SJCRH30 (cell line): ENCODE results near the gene PNLDC1. TPM values are rescaled to one million over a fixed set of nuclear protein-coding genes. Genes with fewer than 3 reads are reported as not detected.
"Not testable (repeated sequence)": the region's sequence is repeated elsewhere in the genome, so short reads cannot be mapped to it uniquely, and the experiment has no call there.

ENCODE experiments used
- DNase-seq, 2 experiments: peaks; one replicate each; pipeline ENCODE4 v3.0.0-alpha.2; 2015 to 2020
- H3K27ac ChIP-seq: fragments of 250-450 bp; sonication (Bioruptor Pico); 2 replicates; pipeline ENCODE4 v1.5.1; 2020; ENCODE audit warnings: mild to moderate bottlenecking, moderate library complexity
- H3K27me3 ChIP-seq: fragments of 250-450 bp; sonication (Bioruptor Pico); 2 replicates; pipeline ENCODE4 v1.5.1; 2020; ENCODE audit warnings: mild to moderate bottlenecking, moderate library complexity
- H3K36me3 ChIP-seq: fragments of 250-450 bp; sonication (Bioruptor Pico); 2 replicates; pipeline ENCODE4 v1.5.1; 2020; ENCODE audit warnings: mild to moderate bottlenecking, moderate library complexity
- H3K4me1 ChIP-seq: fragments of 250-450 bp; sonication (Bioruptor Pico); 2 replicates; pipeline ENCODE4 v1.5.1; 2020; ENCODE audit warnings: mild to moderate bottlenecking, moderate library complexity
- H3K4me3 ChIP-seq: fragments of 250-450 bp; sonication (Bioruptor Pico); 2 replicates; pipeline ENCODE4 v1.5.1; 2020; ENCODE audit warnings: mild to moderate bottlenecking, moderate library complexity
- H3K9me3 ChIP-seq: fragments of 250-450 bp; sonication (Bioruptor Pico); replicated peaks from 2 replicates; pipeline ENCODE4 v1.5.1; 2020; ENCODE audit warnings: mild to moderate bottlenecking, moderate library complexity
- total RNA-seq: library from RNA; depleted of rRNA; stranded (reverse); fragments of >200 nt; shearing (Covaris generic); gene quantifications from 2 replicates; pipeline ENCODE4 v1.2.3, GENCODE V29; 2014

The PNLDC1 gene
- total RNA-seq, 1 experiment from 2014 or later = not detected

GRCh38 chr6:159823953-159824352 lies 23.9 kb downstream of the PNLDC1 start:
- H3K36me3 ChIP-seq = no peaks in the 10 kb centered on the region
- no peaks in the 10 kb centered on the region for H3K9me3 ChIP-seq
- peaks cover 6% of the 10 kb centered on the region; the same call in 1 of the 2 replicates for H3K4me1 ChIP-seq
- H3K27me3 ChIP-seq = no peaks in the 10 kb centered on the region; the same call in none of the 2 replicates
- H3K27ac ChIP-seq = no peak overlapping the region
- H3K4me3 ChIP-seq = no peak overlapping the region
- no peak for DNase-seq

- not testable (repeated sequence) for H3K9me3 ChIP-seq, H3K36me3 ChIP-seq, H3K4me3 ChIP-seq, DNase-seq, H3K27ac ChIP-seq, H3K4me1 ChIP-seq, H3K27me3 ChIP-seq
Observed at GRCh38 chr6:159824690-159825089, 24.6 kb downstream of the PNLDC1 start.

DNA sequence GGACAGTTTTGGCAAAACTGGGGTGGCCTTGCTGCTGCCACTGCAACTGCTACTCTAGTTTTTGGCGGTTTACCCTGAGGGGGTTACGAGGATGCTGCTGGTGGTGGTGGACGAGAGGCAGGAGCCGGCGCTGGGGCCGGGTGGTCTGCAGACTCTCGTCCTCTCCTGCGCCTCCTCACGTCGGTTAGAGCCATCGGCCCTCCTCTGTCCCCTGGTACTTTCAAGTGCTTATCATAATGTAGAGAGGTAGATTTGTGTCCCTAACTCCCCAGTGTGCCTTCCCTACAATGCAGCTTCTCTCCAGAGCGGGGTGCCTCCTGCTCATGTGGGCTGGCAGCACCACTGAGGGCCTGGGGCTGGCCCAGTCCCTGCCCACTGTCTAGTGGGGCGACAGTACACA lies 25.9 kb downstream of the PNLDC1 start:
- H3K27ac ChIP-seq = no peak overlapping the region
- no peak for DNase-seq
- H3K4me1 ChIP-seq = 0 out of 2 replicates have a peak, but pooled peaks cover 4% of the 10 kb centered on the region
- H3K27me3 ChIP-seq = peaks cover 4% of the 10 kb centered on the region
- H3K4me3 ChIP-seq = no peak overlapping the region
- H3K9me3 ChIP-seq = no peaks in the 10 kb centered on the region
- H3K36me3 ChIP-seq = no peaks in the 10 kb centered on the region

DNA sequence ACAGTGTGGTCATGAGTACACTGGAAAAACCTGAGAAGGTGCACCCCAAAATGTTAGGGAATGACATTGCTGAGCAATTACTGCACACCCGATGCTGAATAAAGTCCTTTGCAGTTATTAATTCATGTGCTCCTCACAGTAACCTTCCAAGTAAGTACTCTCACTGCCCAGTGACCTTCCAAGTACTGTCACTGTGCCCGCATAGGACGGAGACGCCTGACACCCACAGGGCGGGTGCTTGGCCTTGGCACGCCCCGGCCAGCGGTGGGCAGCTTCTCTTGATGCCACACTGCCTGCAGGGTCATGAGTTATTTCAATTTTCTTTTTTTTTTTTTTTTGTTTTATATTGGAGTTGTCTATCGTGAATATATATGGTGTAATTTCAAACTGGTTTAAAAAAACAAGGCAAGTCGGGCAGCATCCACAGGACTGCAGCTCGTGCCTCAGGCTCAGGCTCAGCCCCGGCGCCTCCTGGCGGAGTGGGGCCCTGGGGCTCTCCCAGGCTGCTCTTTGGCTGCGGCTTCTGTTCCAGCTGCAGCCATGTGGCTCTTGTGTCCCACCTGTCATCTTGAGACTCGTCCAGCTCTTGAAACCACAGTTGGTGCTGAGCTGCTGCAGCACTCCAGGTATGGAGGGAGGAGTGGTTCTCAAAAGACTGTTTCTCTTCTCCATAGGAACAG lies 27.0 kb downstream of the PNLDC1 start:
- H3K9me3 ChIP-seq = no peaks in the 10 kb centered on the region
- DNase-seq = peak; percentile 49 to 72
- peaks cover 4% of the 10 kb centered on the region for H3K27me3 ChIP-seq
- H3K4me1 ChIP-seq = 0 out of 2 replicates have a peak, but pooled peaks cover 4% of the 10 kb centered on the region
- H3K36me3 ChIP-seq = no peaks in the 10 kb centered on the region
- no peak overlapping the region for H3K27ac ChIP-seq
- no peak overlapping the region for H3K4me3 ChIP-seq

GRCh38 chr6:159828074-159828473 lies 28.0 kb downstream of the PNLDC1 start:
- no peaks in the 10 kb centered on the region for H3K9me3 ChIP-seq
- H3K27ac ChIP-seq = no peak overlapping the region
- H3K4me1 ChIP-seq = 0 out of 2 replicates have a peak, but pooled peaks cover 4% of the 10 kb centered on the region
- peak in 1 of 2 experiments; percentile 40 for DNase-seq
- peaks cover 4% of the 10 kb centered on the region for H3K27me3 ChIP-seq
- no peak overlapping the region for H3K4me3 ChIP-seq
- H3K36me3 ChIP-seq = no peaks in the 10 kb centered on the region

DNA sequence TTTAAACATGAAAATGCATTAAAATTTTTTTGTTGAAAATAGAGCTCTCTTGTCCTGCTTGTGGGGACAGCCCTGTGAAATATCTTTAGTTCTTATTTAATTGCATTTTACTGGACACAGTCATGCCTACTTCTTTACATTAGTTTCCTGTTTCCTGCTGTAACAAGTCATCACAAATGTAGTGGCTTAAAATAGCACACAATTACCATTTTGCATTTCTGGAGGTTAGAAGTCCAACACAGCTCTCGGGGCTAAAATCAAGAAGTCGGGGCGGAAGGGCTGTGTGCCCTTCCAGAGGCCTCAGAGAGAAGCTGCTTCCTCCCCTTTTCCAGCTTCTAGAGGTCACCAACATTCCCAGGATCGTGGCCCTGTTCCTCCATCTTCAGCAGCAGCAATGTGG lies 29.4 kb downstream of the PNLDC1 start:
- Histone ChIP-seq H3K4me3 (no peak overlapping the region), H3K4me1 (0 out of 2 replicates have a peak, but pooled peaks cover 4% of the 10 kb centered on the region), H3K27ac (no peak overlapping the region), H3K27me3 (peaks cover 4% of the 10 kb centered on the region), H3K36me3 (no peaks in the 10 kb centered on the region), H3K9me3 (no peaks in the 10 kb centered on the region)
- DNase-seq = no peak

DNA sequence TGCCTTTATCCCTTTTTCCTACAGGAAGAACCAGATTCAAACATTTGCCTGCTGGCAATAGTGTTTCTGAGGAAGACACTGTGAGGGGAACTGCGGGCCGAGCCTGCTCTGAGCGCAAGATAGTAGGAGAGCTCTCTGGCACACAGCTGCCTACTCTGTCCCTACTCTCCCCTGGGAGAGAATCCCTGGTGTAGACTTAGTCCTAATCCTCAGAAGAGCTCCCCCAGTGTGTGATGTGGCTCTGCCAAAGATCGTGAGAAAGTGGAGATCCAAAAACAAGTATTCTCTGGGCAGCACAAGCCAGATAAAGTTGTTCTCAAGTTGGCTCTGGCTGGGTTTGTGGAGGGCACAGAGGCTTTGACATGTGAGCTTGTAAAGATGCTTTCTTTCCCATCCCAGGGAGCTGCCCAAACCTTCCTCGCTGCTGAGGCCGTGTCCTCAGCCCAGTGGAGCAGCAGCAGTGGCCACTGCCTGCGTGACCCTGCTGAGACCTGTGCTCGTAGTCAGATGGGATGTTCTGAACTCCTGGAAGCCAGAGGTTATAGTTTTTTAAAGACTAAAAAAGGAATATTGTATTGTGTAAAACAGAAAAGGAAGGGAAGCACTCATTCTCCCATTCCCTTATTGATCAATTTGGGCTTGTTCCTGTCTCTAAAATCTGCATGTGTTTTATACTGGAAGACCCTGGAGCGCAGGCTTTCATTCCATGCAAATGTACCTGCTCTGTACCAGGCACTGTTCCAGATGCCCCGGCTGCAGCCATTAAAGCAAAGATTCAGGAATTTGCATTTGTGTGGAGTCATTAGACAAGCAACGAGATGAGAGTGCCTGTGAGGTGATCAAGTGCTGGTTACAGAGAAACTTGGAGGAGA lies 30.7 kb downstream of the PNLDC1 start:
- DNase-seq = no peak
- H3K27ac ChIP-seq = no peak overlapping the region
- H3K27me3 ChIP-seq = peaks cover 4% of the 10 kb centered on the region

DNA sequence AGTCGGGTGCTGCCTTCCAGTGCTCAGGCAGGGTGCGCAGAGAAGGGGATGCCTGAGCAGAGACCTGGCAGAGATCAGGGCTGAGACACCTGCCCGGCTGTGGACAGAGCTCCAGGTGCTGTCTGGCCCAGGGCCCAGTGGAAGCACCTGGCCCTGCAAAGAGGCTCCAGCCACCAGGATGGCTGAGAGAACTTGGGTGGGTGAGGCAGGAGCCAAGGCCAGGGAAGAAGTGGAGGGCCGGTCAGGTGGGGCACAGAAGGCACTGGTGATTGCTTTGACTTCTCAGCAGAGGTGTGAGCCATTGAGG lies 31.2 kb downstream of the PNLDC1 start:
- Histone ChIP-seq H3K4me1 (0 out of 2 replicates have a peak, but pooled peaks cover 4% of the 10 kb centered on the region), H3K9me3 (no peaks in the 10 kb centered on the region), H3K27ac (no peak overlapping the region), H3K36me3 (no peaks in the 10 kb centered on the region), H3K4me3 (no peak overlapping the region), H3K27me3 (peaks cover 4% of the 10 kb centered on the region)
- DNase-seq = no peak

More for the DNA sequence above, 30.7 kb downstream of the PNLDC1 start:
- Histone ChIP-seq H3K36me3 (no peaks in the 10 kb centered on the region), H3K9me3 (no peaks in the 10 kb centered on the region), H3K4me3 (no peak overlapping the region), H3K4me1 (0 out of 2 replicates have a peak, but pooled peaks cover 4% of the 10 kb centered on the region)

DNA sequence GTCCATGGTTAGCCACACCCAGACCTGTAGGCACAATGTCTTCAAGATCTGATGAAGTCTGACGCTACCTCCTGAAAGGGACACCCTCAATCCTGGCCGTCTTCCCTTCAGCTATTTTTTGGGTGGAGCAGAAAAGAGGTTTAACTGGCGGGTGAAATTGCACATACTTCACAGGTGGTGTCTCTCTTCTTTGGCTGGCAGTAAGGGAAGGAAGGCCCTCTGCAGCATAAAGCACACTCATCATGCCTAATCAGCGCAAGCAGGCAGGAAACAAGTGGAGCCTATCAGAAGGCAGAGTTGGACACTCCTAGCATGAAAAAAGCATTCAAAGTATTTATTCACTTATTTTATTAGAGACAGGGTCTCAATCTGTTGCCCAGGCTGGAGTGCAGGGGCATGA lies 32.9 kb downstream of the PNLDC1 start:
- no peak for DNase-seq
- no peaks in the 10 kb centered on the region for H3K4me1 ChIP-seq
- H3K9me3 ChIP-seq = no peaks in the 10 kb centered on the region
- no peaks in the 10 kb centered on the region for H3K36me3 ChIP-seq
- no peak overlapping the region for H3K4me3 ChIP-seq
- peaks cover 4% of the 10 kb centered on the region for H3K27me3 ChIP-seq
- H3K27ac ChIP-seq = no peak overlapping the region

DNA sequence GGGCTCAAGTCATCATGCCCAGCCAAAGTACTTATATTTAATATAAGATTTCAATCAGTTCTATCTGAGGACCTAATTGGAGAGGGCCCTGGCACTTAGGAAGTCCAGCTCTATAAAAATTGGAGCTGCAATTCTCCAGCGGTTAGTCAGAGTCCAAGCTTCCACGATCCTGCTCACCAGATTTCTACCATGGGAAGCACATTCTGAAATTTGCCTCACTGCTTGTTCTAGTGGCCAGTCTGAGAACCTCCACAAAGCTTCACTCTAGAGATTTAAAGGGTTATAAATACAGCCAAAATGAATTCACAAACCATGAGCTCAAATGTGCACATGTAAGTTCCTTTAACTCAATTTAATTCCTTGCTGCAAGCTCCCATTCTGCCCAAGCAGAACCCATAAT lies 33.5 kb downstream of the PNLDC1 start:
- DNase-seq = no peak
- H3K27me3 ChIP-seq = peaks cover 4% of the 10 kb centered on the region
- no peaks in the 10 kb centered on the region for H3K9me3 ChIP-seq
- H3K27ac ChIP-seq = no peak overlapping the region
- H3K4me1 ChIP-seq = no peaks in the 10 kb centered on the region
- H3K36me3 ChIP-seq = no peaks in the 10 kb centered on the region
- no peak overlapping the region for H3K4me3 ChIP-seq

DNA sequence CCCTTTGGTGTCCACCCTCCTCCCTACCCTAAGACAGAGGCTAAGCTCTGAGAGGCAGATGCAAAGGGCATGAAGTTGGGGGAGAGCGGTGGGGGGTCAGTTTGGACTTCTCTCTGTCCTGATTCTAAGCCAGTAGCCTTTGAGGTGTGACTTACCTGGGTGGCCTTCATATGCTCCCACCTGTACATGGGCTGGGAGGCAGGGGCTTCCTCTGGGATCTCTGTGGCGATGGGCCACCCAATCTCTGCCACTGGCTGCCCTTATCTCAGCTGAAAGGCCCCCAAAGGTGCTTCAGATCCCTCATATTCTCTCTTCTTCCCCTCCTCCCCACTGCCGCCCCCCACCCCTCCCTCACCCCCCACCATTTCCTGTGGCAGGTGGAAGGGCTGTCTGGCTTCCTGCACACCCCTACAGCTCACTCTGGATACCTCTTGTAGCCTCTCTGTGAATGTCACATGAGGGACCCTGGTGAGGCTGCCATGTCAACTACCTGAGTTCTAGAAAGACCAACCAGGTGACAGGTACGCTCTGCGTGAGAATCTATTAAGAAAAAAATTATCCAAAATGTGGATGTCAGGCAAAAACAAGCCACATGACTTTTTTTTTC lies 34.0 kb downstream of the PNLDC1 start:
- no peak for DNase-seq
- H3K27ac ChIP-seq = no peak overlapping the region
- H3K4me3 ChIP-seq = no peak overlapping the region
- no peaks in the 10 kb centered on the region for H3K4me1 ChIP-seq
- H3K36me3 ChIP-seq = no peaks in the 10 kb centered on the region
- no peaks in the 10 kb centered on the region for H3K9me3 ChIP-seq
- peaks cover 4% of the 10 kb centered on the region for H3K27me3 ChIP-seq

GRCh38 chr6:159836718-159837490 lies 36.8 kb downstream of the PNLDC1 start:
- Histone ChIP-seq H3K4me1 (no peaks in the 10 kb centered on the region), H3K36me3 (no peaks in the 10 kb centered on the region), H3K9me3 (no peaks in the 10 kb centered on the region), H3K27ac (no peak overlapping the region), H3K4me3 (no peak overlapping the region), H3K27me3 (no peaks in the 10 kb centered on the region; the same call in 1 of the 2 replicates)
- DNase-seq = no peak

DNA sequence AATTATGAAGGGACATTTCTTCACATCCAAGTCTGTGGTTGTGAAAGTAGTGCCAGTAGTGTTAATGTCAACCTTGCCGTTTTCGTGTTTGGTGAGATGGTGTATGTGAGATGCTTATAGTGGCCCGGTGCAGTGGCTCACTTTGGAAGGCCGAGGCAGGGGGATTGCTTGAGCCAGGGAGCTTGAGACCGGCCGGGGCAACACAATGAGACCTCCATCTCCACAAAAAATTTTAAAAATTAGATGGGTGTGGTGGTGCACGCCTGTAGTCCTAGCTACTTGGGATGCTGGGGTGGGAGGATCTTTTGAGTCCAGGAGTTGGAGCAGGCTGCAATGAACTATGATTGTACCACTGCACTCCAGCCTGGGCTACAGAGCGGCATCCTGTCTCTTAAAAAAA lies 37.4 kb downstream of the PNLDC1 start:
- Histone ChIP-seq H3K27ac (no peak overlapping the region), H3K4me1 (no peaks in the 10 kb centered on the region), H3K27me3 (no peaks in the 10 kb centered on the region; the same call in 1 of the 2 replicates), H3K9me3 (no peaks in the 10 kb centered on the region), H3K36me3 (no peaks in the 10 kb centered on the region), H3K4me3 (no peak overlapping the region)
- DNase-seq = no peak

- Histone ChIP-seq H3K4me3 (no peak overlapping the region), H3K36me3 (no peaks in the 10 kb centered on the region), H3K27ac (no peak overlapping the region), H3K4me1 (no peaks in the 10 kb centered on the region), H3K9me3 (no peaks in the 10 kb centered on the region), H3K27me3 (no peaks in the 10 kb centered on the region; the same call in 1 of the 2 replicates)
- DNase-seq = no peak
Observed at GRCh38 chr6:159838020-159838744, 38.1 kb downstream of the PNLDC1 start.
